Gastrocnemius medialis (tissue), 4 donors: ENCODE data around the gene BRINP1. TPM values are rescaled to one million over a fixed set of nuclear protein-coding genes. Genes with fewer than 3 reads are reported as not detected.
A peak's percentile ranks its signal among the peaks of the same experiment; 100 is the strongest.

Experiments
- ATAC-seq, 2 donors: fragments of 150-250 bp; one replicate each; pipeline ENCODE4 v1.9.1; 2016
- DNase-seq, 2 donors: peaks; one replicate each; pipeline ENCODE4 v3.0.0-alpha.2; 2019
- H3K27ac ChIP-seq, 4 donors: fragments of 200-600 bp; sonication (generic); 1 replicate in 1 of 4; 2 replicates in 3 of 4; pipeline ENCODE4 v1.5.1; 2016 to 2018; ENCODE audit warnings: mild to moderate bottlenecking in 2 of 4, moderate library complexity in 1 of 4
- H3K27me3 ChIP-seq, 3 donors: fragments of 200-600 bp; sonication (generic) in 2 of 3; 1 replicate in 1 of 3; 2 replicates in 2 of 3; pipeline versions ENCODE4 v1.5.1 to v1.6.0; 2016 to 2019; ENCODE audit warnings: mild to moderate bottlenecking in 1 of 3, moderate library complexity in 1 of 3
- H3K36me3 ChIP-seq, 2 donors: fragments of 200-600 bp; sonication (generic) in 1 of 2; one replicate each; pipeline ENCODE4 v1.5.1; 2017 to 2018
- H3K4me1 ChIP-seq, 2 donors: fragments of 200-600 bp; sonication (generic) in 1 of 2; one replicate each; pipeline ENCODE4 v1.5.1; 2016 to 2017; ENCODE audit warnings: mild to moderate bottlenecking in 2 of 2
- H3K4me3 ChIP-seq, 4 donors: fragments of 200-600 bp; sonication (generic) in 3 of 4; 1 replicate in 1 of 4; 2 replicates in 3 of 4; pipeline ENCODE4 v1.5.1; 2016 to 2019; ENCODE audit warnings: mild to moderate bottlenecking in 2 of 4
- H3K9me3 ChIP-seq, 3 donors: fragments of 200-600 bp; sonication (generic) in 2 of 3; 1 replicate in 1 of 3; 2 replicates in 2 of 3; pipeline ENCODE4 v1.5.1; 2016 to 2019
- CTCF ChIP-seq, 5 experiments: fragments of 450-650 bp in 3 of 5; fragments of 200-600 bp in 2 of 5; sonication (generic) in 2 of 5; IDR thresholded peaks in 4 of 5; conservative IDR thresholded peaks in 1 of 5; 1 replicate in 4 of 5; 2 replicates in 1 of 5; pipeline ENCODE4 v1.5.1; 2016 to 2019; ENCODE audit warnings: antibody characterized with exemption in 5 of 5, mild to moderate bottlenecking in 3 of 5, moderate library complexity in 3 of 5
- POLR2A ChIP-seq, 2 donors: fragments of 450-650 bp; IDR thresholded peaks; one replicate each; pipeline ENCODE4 v1.6.1; 2017; ENCODE audit warnings: antibody characterized with exemption in 2 of 2, mild to moderate bottlenecking in 2 of 2, moderate library complexity in 2 of 2
- in situ Hi-C, 4 donors: fragments of 200-750 bp; cut with MboI; loops; one replicate each; pipeline versions ENCODE4 v1.15.0 to v1.8.0; 2017; ENCODE audit warnings: low sequenced_read_pairs in 4 of 4
- intact Hi-C: fragments of 100-400 bp; cut with DNase I; formaldehyde crosslinking; loops from one replicate; pipeline ENCODE4 v1.15.1; 2023; ENCODE audit warnings: low total_unique reads
- total RNA-seq, 4 donors: library from RNA; depleted of rRNA; stranded (reverse); fragments of >200 nt; gene quantifications; one replicate each; pipeline versions ENCODE4 v1.1.0 to v1.2.3, GENCODE V29; 2016

The BRINP1 gene
- total RNA-seq, 4 donors from 2014 or later = 0.07 TPM; not detected in 3

- Histone ChIP-seq H3K27ac (no peak overlapping the region), H3K4me1 (peaks cover 6 to 7% of the 10 kb centered on the region in 2 donors), H3K27me3 (no peaks in the 10 kb centered on the region), H3K4me3 (no peak overlapping the region), H3K36me3 (no peaks in the 10 kb centered on the region), H3K9me3 (no peaks in the 10 kb centered on the region)
- in situ Hi-C loops (no loop called here), intact Hi-C loops (no loop called here)
- TF ChIP-seq POLR2A (IDR thresholded peaks at IDR 0.05) = no peak
- TF ChIP-seq CTCF (IDR thresholded peaks at IDR 0.05 in 4 of 5, conservative IDR thresholded peaks at IDR 0.05 in 1 of 5) = no peak
- no peak for ATAC-seq
- DNase-seq = no peak
Observed at GRCh38 chr9:119195521-119195920, 173.7 kb downstream of the BRINP1 start.

GRCh38 chr9:119185298-119185697 lies 183.9 kb downstream of the BRINP1 start:
- Histone ChIP-seq H3K9me3 (no peaks in the 10 kb centered on the region), H3K27me3 (no peaks in the 10 kb centered on the region), H3K36me3 (no peaks in the 10 kb centered on the region), H3K4me3 (no peak overlapping the region), H3K4me1 (peaks cover 0 to 10% of the 10 kb centered on the region in 2 donors), H3K27ac (peak overlapping the region in 1 of 4 donors; percentile 63)
- TF ChIP-seq POLR2A (IDR thresholded peaks at IDR 0.05) = no peak
- TF ChIP-seq CTCF (IDR thresholded peaks at IDR 0.05 in 4 of 5, conservative IDR thresholded peaks at IDR 0.05 in 1 of 5) = no peak
- intact Hi-C loops = loop anchor here (10.0 kb wide), 1 partner anchor 90 kb away; no protein-coding TSS in a partner anchor
- ATAC-seq (peak; percentile 78 to 84), DNase-seq (no peak)
- in situ Hi-C loops = no loop called here

- peak overlapping the region; percentile 14 to 63 (median 45) for H3K27ac ChIP-seq
- ATAC-seq (peak; percentile 50 to 64), DNase-seq (no peak)
- H3K36me3 ChIP-seq = no peaks in the 10 kb centered on the region
- in situ Hi-C loops (no loop called here), intact Hi-C loops (loop anchor here (10.0 kb wide), 1 partner anchor 90 kb away; no protein-coding TSS in a partner anchor)
- TF ChIP-seq CTCF (IDR thresholded peaks at IDR 0.05 in 4 of 5, conservative IDR thresholded peaks at IDR 0.05 in 1 of 5) (no peak), POLR2A (IDR thresholded peaks at IDR 0.05) (no peak)
- H3K4me1 ChIP-seq = peaks cover 0 to 10% of the 10 kb centered on the region in 2 donors
- no peak overlapping the region for H3K4me3 ChIP-seq
- H3K9me3 ChIP-seq = no peaks in the 10 kb centered on the region
- no peaks in the 10 kb centered on the region for H3K27me3 ChIP-seq
Observed at GRCh38 chr9:119184265-119184936, 184.8 kb downstream of the BRINP1 start.

- Histone ChIP-seq H3K4me3 (no peak overlapping the region), H3K36me3 (no peaks in the 10 kb centered on the region), H3K27ac (no peak overlapping the region), H3K4me1 (peaks cover 0 to 10% of the 10 kb centered on the region in 2 donors), H3K27me3 (no peaks in the 10 kb centered on the region), H3K9me3 (no peaks in the 10 kb centered on the region)
- intact Hi-C loops (loop anchor here (10.0 kb wide), 1 partner anchor 93 kb away; no protein-coding TSS in a partner anchor), in situ Hi-C loops (no loop called here)
- ATAC-seq = no peak
- TF ChIP-seq POLR2A (IDR thresholded peaks at IDR 0.05) (no peak), CTCF (IDR thresholded peaks at IDR 0.05 in 4 of 5, conservative IDR thresholded peaks at IDR 0.05 in 1 of 5) (no peak)
- no peak for DNase-seq
Observed at GRCh38 chr9:119181561-119181960, 187.7 kb downstream of the BRINP1 start.
